ENCODE measurements around the gene FGF8.

Gene FGF8

GRCh38 chr10:101767966-101768790 lies 7.7 kb downstream of the FGF8 start:
- no peak for DNase-seq

- DNase-seq, result no peak
Observed at GRCh38 chr10:101767600-101767945, 8.3 kb downstream of the FGF8 start.

- no peak for DNase-seq
Observed at GRCh38 chr10:101766753-101767599, 8.9 kb downstream of the FGF8 start.

- DNase-seq, result no peak
Observed at GRCh38 chr10:101766306-101766705, 9.6 kb downstream of the FGF8 start.

- no peak for DNase-seq
Observed at GRCh38 chr10:101763141-101763846, 12.6 kb downstream of the FGF8 start.

- DNase-seq, result no peak
Observed at GRCh38 chr10:101762736-101763135, 13.2 kb downstream of the FGF8 start.

- no peak for DNase-seq
Observed at GRCh38 chr10:101761226-101761625, 14.7 kb downstream of the FGF8 start.

GRCh38 chr10:101760510-101760909 lies 15.4 kb downstream of the FGF8 start:
- DNase-seq, result no peak

- DNase-seq, result no peak
Observed at GRCh38 chr10:101759309-101760247, 16.3 kb downstream of the FGF8 start.

- DNase-seq, result no peak
Observed at GRCh38 chr10:101758858-101759257, 17.1 kb downstream of the FGF8 start.

- DNase-seq, result no peak
Observed at GRCh38 chr10:101752241-101752640, 23.7 kb downstream of the FGF8 start.

GRCh38 chr10:101749047-101750016 lies 26.6 kb downstream of the FGF8 start:
- no peak for DNase-seq

GRCh38 chr10:101748496-101748895 lies 27.4 kb downstream of the FGF8 start:
- no peak for DNase-seq

GRCh38 chr10:101745074-101745696 lies 30.7 kb downstream of the FGF8 start:
- DNase-seq, result no peak

GRCh38 chr10:101744267-101744666 lies 31.6 kb downstream of the FGF8 start:
- no peak for DNase-seq

GRCh38 chr10:101741938-101742337 lies 34.0 kb downstream of the FGF8 start:
- DNase-seq, result no peak

- DNase-seq, result no peak
Observed at GRCh38 chr10:101736666-101737065, 39.2 kb downstream of the FGF8 start.

- no peak for DNase-seq
Observed at GRCh38 chr10:101732096-101732495, 43.8 kb downstream of the FGF8 start.

GRCh38 chr10:101726115-101726387 lies 49.9 kb downstream of the FGF8 start:
- no peak for DNase-seq

- no peak for DNase-seq
Observed at GRCh38 chr10:101725296-101726114, 50.4 kb downstream of the FGF8 start.
